ENCODE measurements around the gene RRP1B. TPM values are rescaled to one million over a fixed set of nuclear protein-coding genes. Genes with fewer than 3 reads are reported as not detected.

RRP1B gene
- total RNA-seq, 1 experiment from 2014 or later = 30.6 TPM

DNA sequence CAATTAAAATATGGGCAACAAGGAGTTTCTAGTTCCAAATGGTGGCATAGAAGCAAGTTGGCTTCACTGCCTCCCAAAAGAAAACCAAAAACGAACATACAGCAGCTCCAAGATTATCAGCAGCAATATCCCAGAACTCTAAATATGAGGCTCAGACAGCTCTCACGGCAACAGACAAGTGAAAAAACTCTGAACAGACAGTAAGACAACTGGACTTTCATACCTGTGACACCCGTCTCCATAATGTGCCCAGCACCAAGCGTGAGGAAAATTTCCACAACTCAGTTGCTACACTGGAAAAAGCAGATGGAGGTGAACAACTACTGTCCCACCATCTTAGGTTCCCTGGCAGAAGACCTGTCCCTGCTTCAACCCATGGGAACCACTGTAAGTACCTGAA, 40.0 kb upstream of the RRP1B start:
- H3K4me1 ChIP-seq (ENCODE audit: low read length) = no peaks in the 10 kb centered on the region
- peaks cover 3% of the 10 kb centered on the region; the same call in 1 of the 2 replicates for H3K27me3 ChIP-seq (ENCODE audit: low read length)
- no peaks in the 10 kb centered on the region for H3K36me3 ChIP-seq (ENCODE audit: insufficient read depth, low read length)
- H3K27ac ChIP-seq (ENCODE audit: low read length) = no peak overlapping the region
- H3K79me2 ChIP-seq (ENCODE audit: low read length) = no peaks in the 10 kb centered on the region
- H3K9me2 ChIP-seq (replicated peaks; ENCODE audit: insufficient read depth, low read length) = no peaks in the 10 kb centered on the region
- H3K9me3 ChIP-seq (ENCODE audit: low read length) = peaks cover 7% of the 10 kb centered on the region; the same call in 1 of the 2 replicates
- no peak overlapping the region for H3K9ac ChIP-seq (ENCODE audit: low read length)
- no peak overlapping the region for H2AFZ ChIP-seq (ENCODE audit: low read length)
- DNase-seq = no peak
- no peak overlapping the region for H3K4me3 ChIP-seq (ENCODE audit: low read length)
- H3K4me2 ChIP-seq (ENCODE audit: low read depth, low read length, poor library complexity, severe bottlenecking) = no peak overlapping the region
- H4K20me1 ChIP-seq (ENCODE audit: insufficient read depth, low read depth, low read length) = no peaks in the 10 kb centered on the region

DNA sequence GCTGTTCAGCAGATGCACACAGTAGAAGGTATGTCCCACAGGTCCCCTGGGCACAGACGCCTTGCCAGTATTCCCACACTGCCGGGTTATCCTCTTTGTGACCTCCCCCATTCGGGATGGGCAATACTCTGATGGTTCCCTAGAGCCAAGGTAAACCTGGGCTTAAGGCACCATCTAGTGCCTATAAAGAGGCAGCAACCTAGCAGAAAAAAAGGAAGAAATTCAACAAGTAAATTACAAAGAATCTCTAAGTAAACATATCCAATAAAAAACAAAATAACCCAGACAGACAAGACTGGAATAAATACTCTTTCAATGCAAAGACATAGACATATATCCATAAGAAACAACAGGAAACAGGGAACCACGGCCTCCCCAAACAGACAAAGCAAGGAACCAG, 39.5 kb upstream of the RRP1B start:
- no peaks in the 10 kb centered on the region for H3K9me2 ChIP-seq (replicated peaks; ENCODE audit: insufficient read depth, low read length)
- H3K9me3 ChIP-seq (ENCODE audit: low read length) = peaks cover 7% of the 10 kb centered on the region; the same call in 1 of the 2 replicates
- H4K20me1 ChIP-seq (ENCODE audit: insufficient read depth, low read depth, low read length) = no peaks in the 10 kb centered on the region
- H3K36me3 ChIP-seq (ENCODE audit: insufficient read depth, low read length) = no peaks in the 10 kb centered on the region
- H3K4me3 ChIP-seq (ENCODE audit: low read length) = no peak overlapping the region
- H3K27me3 ChIP-seq (ENCODE audit: low read length) = peaks cover 3% of the 10 kb centered on the region; the same call in 1 of the 2 replicates
- H3K9ac ChIP-seq (ENCODE audit: low read length) = no peak overlapping the region
- H2AFZ ChIP-seq (ENCODE audit: low read length) = no peak overlapping the region
- H3K4me2 ChIP-seq (ENCODE audit: low read depth, low read length, poor library complexity, severe bottlenecking) = no peak overlapping the region
- no peak overlapping the region for H3K27ac ChIP-seq (ENCODE audit: low read length)
- H3K79me2 ChIP-seq (ENCODE audit: low read length) = no peaks in the 10 kb centered on the region
- DNase-seq = no peak
- no peaks in the 10 kb centered on the region for H3K4me1 ChIP-seq (ENCODE audit: low read length)

DNA sequence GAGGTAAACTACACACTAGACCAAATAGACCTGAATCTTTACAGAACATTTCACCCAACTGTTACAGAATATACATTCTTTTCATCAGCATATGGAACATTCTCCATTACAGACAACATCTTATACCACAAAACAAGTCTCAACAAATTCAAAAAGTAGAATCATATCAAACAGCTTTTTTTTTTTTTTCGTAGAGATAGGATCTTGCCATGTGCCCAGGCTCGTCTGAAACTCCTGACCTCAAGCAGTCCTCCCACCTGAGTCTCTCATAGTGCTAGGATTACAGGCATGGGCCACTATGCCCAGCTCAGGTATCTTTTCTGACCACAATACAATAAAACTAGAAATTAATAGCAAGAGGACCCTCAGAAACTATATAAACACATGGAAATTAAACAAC, 36.6 kb upstream of the RRP1B start:
- Histone ChIP-seq H3K4me2 (ENCODE audit: low read depth, low read length, poor library complexity, severe bottlenecking) (no peak overlapping the region), H4K20me1 (ENCODE audit: insufficient read depth, low read depth, low read length) (no peaks in the 10 kb centered on the region), H3K9ac (ENCODE audit: low read length) (no peak overlapping the region), H3K79me2 (ENCODE audit: low read length) (no peaks in the 10 kb centered on the region), H3K27me3 (ENCODE audit: low read length) (peaks cover 3% of the 10 kb centered on the region; the same call in 1 of the 2 replicates), H2AFZ (ENCODE audit: low read length) (no peak overlapping the region), H3K27ac (ENCODE audit: low read length) (no peak overlapping the region), H3K9me3 (ENCODE audit: low read length) (peaks cover 7% of the 10 kb centered on the region; the same call in 1 of the 2 replicates), H3K36me3 (ENCODE audit: insufficient read depth, low read length) (no peaks in the 10 kb centered on the region), H3K9me2 (replicated peaks; ENCODE audit: insufficient read depth, low read length) (no peaks in the 10 kb centered on the region), H3K4me1 (ENCODE audit: low read length) (no peaks in the 10 kb centered on the region), H3K4me3 (ENCODE audit: low read length) (no peak overlapping the region)
- no peak for DNase-seq

DNA sequence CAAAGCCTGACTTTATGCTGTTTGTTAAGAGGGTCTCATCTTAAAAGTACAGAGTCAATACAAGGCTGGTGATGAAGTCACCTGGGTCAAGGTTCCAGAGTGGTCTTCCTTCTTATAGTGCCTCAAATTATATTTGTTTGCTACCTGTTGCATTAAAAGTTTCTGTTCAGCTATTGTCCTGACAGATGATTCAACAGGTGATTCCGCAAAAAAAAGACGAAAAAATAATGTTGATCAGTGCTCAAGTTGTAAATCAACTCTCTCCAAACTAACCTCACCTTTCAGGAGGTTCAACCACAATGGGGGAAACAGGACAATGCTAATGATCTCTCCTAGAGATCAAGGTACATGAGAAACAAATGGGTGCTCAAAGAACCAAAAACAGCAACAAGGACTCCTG, 35.8 kb upstream of the RRP1B start:
- Histone ChIP-seq H4K20me1 (ENCODE audit: insufficient read depth, low read depth, low read length) (no peaks in the 10 kb centered on the region), H3K27ac (ENCODE audit: low read length) (no peak overlapping the region), H3K36me3 (ENCODE audit: insufficient read depth, low read length) (no peaks in the 10 kb centered on the region), H3K9me3 (ENCODE audit: low read length) (peaks cover 7% of the 10 kb centered on the region; the same call in 1 of the 2 replicates), H3K9me2 (replicated peaks; ENCODE audit: insufficient read depth, low read length) (no peaks in the 10 kb centered on the region), H3K4me1 (ENCODE audit: low read length) (no peaks in the 10 kb centered on the region), H3K9ac (ENCODE audit: low read length) (no peak overlapping the region), H2AFZ (ENCODE audit: low read length) (no peak overlapping the region), H3K4me3 (ENCODE audit: low read length) (no peak overlapping the region), H3K79me2 (ENCODE audit: low read length) (no peaks in the 10 kb centered on the region), H3K4me2 (ENCODE audit: low read depth, low read length, poor library complexity, severe bottlenecking) (no peak overlapping the region), H3K27me3 (ENCODE audit: low read length) (peaks cover 3% of the 10 kb centered on the region; the same call in 1 of the 2 replicates)
- no peak for DNase-seq

DNA sequence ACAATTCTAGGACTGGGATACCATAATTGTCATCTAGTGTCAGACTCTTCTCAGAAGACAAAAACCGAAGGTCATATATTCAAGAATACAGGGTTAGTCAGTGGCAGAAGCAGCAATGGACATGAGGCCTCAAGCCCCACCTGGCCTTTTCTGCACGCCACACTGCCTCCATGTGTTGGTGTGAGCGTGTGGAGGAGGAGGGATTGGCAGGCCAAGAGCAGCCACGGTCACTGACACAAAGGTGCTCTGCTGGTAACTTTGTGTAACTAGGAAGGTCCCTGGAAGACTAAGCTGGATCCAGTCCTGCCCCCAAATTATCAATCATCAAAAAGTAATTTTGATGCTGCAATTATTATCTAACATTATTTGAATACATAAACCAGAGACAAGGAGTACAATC, 35.0 kb upstream of the RRP1B start:
- H3K27me3 ChIP-seq (ENCODE audit: low read length) = peaks cover 3% of the 10 kb centered on the region; the same call in 1 of the 2 replicates
- H3K4me1 ChIP-seq (ENCODE audit: low read length) = no peaks in the 10 kb centered on the region
- H2AFZ ChIP-seq (ENCODE audit: low read length) = no peak overlapping the region
- H3K4me3 ChIP-seq (ENCODE audit: low read length) = no peak overlapping the region
- no peaks in the 10 kb centered on the region for H4K20me1 ChIP-seq (ENCODE audit: insufficient read depth, low read depth, low read length)
- no peaks in the 10 kb centered on the region for H3K36me3 ChIP-seq (ENCODE audit: insufficient read depth, low read length)
- no peak overlapping the region for H3K27ac ChIP-seq (ENCODE audit: low read length)
- no peak for DNase-seq
- no peaks in the 10 kb centered on the region for H3K9me2 ChIP-seq (replicated peaks; ENCODE audit: insufficient read depth, low read length)
- H3K9ac ChIP-seq (ENCODE audit: low read length) = no peak overlapping the region
- H3K9me3 ChIP-seq (ENCODE audit: low read length) = peaks cover 7% of the 10 kb centered on the region; the same call in 1 of the 2 replicates
- no peak overlapping the region for H3K4me2 ChIP-seq (ENCODE audit: low read depth, low read length, poor library complexity, severe bottlenecking)
- H3K79me2 ChIP-seq (ENCODE audit: low read length) = no peaks in the 10 kb centered on the region

DNA sequence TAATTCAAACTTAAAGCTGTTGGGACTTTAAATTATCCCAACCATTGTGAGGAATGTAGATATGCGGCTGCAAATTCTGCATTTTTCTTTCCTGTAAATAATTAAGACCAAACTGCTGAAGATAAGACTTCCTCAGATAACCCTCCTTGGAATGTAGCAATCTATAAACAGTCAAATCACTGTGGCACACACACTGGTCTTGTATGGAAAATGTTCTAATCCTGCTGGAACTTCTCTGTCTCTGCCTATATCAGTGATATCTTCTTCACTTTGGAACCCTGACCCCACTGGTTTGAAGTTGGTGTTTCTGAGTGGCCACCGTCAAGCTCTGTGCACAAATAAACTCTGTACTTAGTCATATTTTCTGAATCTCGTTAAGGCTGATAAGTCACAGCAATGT, 33.0 kb upstream of the RRP1B start:
- Histone ChIP-seq H3K9me2 (replicated peaks; ENCODE audit: insufficient read depth, low read length) (no peaks in the 10 kb centered on the region), H3K4me2 (ENCODE audit: low read depth, low read length, poor library complexity, severe bottlenecking) (no peak overlapping the region), H4K20me1 (ENCODE audit: insufficient read depth, low read depth, low read length) (no peaks in the 10 kb centered on the region), H3K36me3 (ENCODE audit: insufficient read depth, low read length) (no peaks in the 10 kb centered on the region), H2AFZ (ENCODE audit: low read length) (no peak overlapping the region), H3K79me2 (ENCODE audit: low read length) (no peaks in the 10 kb centered on the region), H3K27ac (ENCODE audit: low read length) (no peak overlapping the region), H3K9me3 (ENCODE audit: low read length) (no peaks in the 10 kb centered on the region), H3K4me1 (ENCODE audit: low read length) (no peaks in the 10 kb centered on the region), H3K9ac (ENCODE audit: low read length) (no peak overlapping the region), H3K4me3 (ENCODE audit: low read length) (no peak overlapping the region), H3K27me3 (ENCODE audit: low read length) (no peaks in the 10 kb centered on the region; the same call in 1 of the 2 replicates)
- no peak for DNase-seq

DNA sequence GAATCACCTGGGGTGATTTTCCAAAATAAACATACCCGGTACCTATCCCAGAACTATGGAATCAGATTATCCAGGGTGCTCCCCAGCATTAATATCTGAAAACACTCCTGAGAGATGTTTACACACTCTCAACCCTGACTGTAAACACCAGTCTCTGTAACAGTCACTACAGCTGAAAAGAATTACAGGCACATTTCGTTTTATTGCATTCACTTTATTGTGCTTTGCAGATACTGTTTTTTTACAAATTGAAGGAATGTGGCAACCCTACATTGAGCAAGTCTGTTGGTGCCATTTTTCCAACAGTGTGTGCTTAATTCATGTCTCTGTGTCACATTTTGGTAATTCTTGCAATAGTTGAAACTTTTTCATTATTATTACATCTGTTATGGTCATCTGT, 31.8 kb upstream of the RRP1B start:
- H3K36me3 ChIP-seq (ENCODE audit: insufficient read depth, low read length) = no peaks in the 10 kb centered on the region
- DNase-seq = no peak

DNA sequence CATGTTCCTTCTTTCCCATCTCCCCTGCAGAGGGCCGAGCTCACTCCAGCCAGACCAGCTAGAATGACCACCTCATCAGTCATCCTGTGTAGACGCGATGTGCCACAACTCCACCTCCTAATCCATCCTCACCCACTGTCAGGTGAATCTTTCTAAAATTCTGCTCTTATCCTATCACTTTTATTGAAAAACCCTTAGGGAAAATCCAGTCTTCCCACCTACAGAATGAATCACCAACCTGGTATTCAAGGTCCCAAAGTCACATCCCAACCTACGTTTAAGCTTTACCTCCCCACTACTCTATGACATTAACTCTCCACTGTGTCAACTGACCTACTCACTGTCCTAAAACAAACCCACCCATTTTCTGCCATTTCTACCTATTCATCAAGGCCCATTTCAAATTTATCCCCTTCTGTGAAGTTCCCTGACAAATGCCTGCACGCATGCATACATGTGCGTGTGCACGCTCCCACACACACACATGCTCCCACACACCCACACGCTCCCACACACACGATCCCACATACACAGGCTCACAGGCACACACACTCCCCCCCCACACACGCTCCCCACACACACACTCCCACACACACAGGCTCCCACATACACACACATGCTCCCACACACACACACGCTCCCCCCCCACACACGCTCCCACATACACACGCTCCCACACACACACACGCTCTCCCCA, 27.8 kb upstream of the RRP1B start:
- no peaks in the 10 kb centered on the region for H3K36me3 ChIP-seq (ENCODE audit: insufficient read depth, low read length)
- no peaks in the 10 kb centered on the region; the same call in 1 of the 2 replicates for H3K27me3 ChIP-seq (ENCODE audit: low read length)
- no peak for DNase-seq
- H4K20me1 ChIP-seq (ENCODE audit: insufficient read depth, low read depth, low read length) = no peaks in the 10 kb centered on the region
- H3K4me3 ChIP-seq (ENCODE audit: low read length) = no peak overlapping the region
- no peak overlapping the region for H3K4me2 ChIP-seq (ENCODE audit: low read depth, low read length, poor library complexity, severe bottlenecking)
- no peak overlapping the region for H2AFZ ChIP-seq (ENCODE audit: low read length)
- H3K9me2 ChIP-seq (replicated peaks; ENCODE audit: insufficient read depth, low read length) = no peaks in the 10 kb centered on the region
- no peak overlapping the region for H3K27ac ChIP-seq (ENCODE audit: low read length)
- H3K9ac ChIP-seq (ENCODE audit: low read length) = no peak overlapping the region
- H3K9me3 ChIP-seq (ENCODE audit: low read length) = no peaks in the 10 kb centered on the region
- H3K4me1 ChIP-seq (ENCODE audit: low read length) = no peaks in the 10 kb centered on the region
- H3K79me2 ChIP-seq (ENCODE audit: low read length) = no peaks in the 10 kb centered on the region

More for the DNA sequence above, 31.8 kb upstream of the RRP1B start:
- Histone ChIP-seq H3K9me3 (ENCODE audit: low read length) (no peaks in the 10 kb centered on the region), H3K9ac (ENCODE audit: low read length) (no peak overlapping the region), H2AFZ (ENCODE audit: low read length) (no peak overlapping the region), H3K27ac (ENCODE audit: low read length) (no peak overlapping the region), H3K4me2 (ENCODE audit: low read depth, low read length, poor library complexity, severe bottlenecking) (no peak overlapping the region), H3K4me3 (ENCODE audit: low read length) (no peak overlapping the region), H3K27me3 (ENCODE audit: low read length) (no peaks in the 10 kb centered on the region; the same call in 1 of the 2 replicates), H3K79me2 (ENCODE audit: low read length) (no peaks in the 10 kb centered on the region), H3K9me2 (replicated peaks; ENCODE audit: insufficient read depth, low read length) (no peaks in the 10 kb centered on the region), H3K4me1 (ENCODE audit: low read length) (no peaks in the 10 kb centered on the region), H4K20me1 (ENCODE audit: insufficient read depth, low read depth, low read length) (no peaks in the 10 kb centered on the region)
